B cell (primary cell): Measurements from ENCODE around the gene RPRD1B. TPM values are rescaled to one million over a fixed set of nuclear protein-coding genes. Genes with fewer than 3 reads are reported as not detected.

ENCODE experiments used
- ATAC-seq: fragments of 200-7000 bp; cut with Tn5 transposase; one replicate; pipeline ENCODE4 v1.10.0; 2021; ENCODE audit warnings: low read depth, mild to moderate bottlenecking, moderate number of reproducible peaks, moderate library complexity
- CTCF ChIA-PET: fragments of 350-600 bp; sonication (Branson Sonifier 250); formaldehyde crosslinking; loops from one replicate; lab custom pipeline; 2021; ENCODE audit warnings: antibody characterized with exemption, inconsistent platforms; lab: Charles Lee
- POLR2A ChIA-PET: fragments of 350-600 bp; sonication (Branson Sonifier 250); formaldehyde crosslinking; loops from one replicate; lab custom pipeline; 2021; ENCODE audit warnings: antibody characterized with exemption; lab: Charles Lee
- DNase-seq: peaks from one replicate; pipeline ENCODE4 v3.0.0; 2013
- H2AFZ ChIP-seq: 2 replicates; pipeline ENCODE4 v1.6.1; 2012; ENCODE audit warnings: mild to moderate bottlenecking, low read depth, low read length; ENCODE audit not compliant: insufficient read depth, poor library complexity, severe bottlenecking
- H3K27ac ChIP-seq, 2 donors: 1 replicate in 1 of 2; 2 replicates in 1 of 2; pipeline ENCODE4 v1.5.1; 2012 to 2013; ENCODE audit warnings: low read length in 2 of 2, mild to moderate bottlenecking in 2 of 2, moderate library complexity in 1 of 2
- H3K27me3 ChIP-seq, 4 experiments: fragments of 200-600 bp in 1 of 4; sonication (generic) in 1 of 4; replicated peaks in 1 of 4; 1 replicate in 2 of 4; 2 replicates in 2 of 4; pipeline versions ENCODE4 v1.6.1 to v1.7.0; 2013 to 2016; ENCODE audit warnings: low read length in 3 of 4, mild to moderate bottlenecking in 2 of 4, mixed read lengths in 1 of 4, moderate library complexity in 1 of 4; ENCODE audit not compliant: insufficient read depth in 4 of 4, control insufficient read depth in 3 of 4; ENCODE audit errors: control extremely low read depth in 1 of 4
- H3K36me3 ChIP-seq, 2 experiments: replicated peaks in 1 of 2; 1 replicate in 1 of 2; 2 replicates in 1 of 2; pipeline versions ENCODE4 v1.6.1 to v1.7.1; 2013; ENCODE audit warnings: low read length in 1 of 2; ENCODE audit not compliant: insufficient read depth in 2 of 2, control insufficient read depth in 1 of 2; ENCODE audit errors: control extremely low read depth in 1 of 2, extremely low read depth in 1 of 2
- H3K4me1 ChIP-seq, 2 donors: fragments of 200-600 bp in 1 of 2; sonication (generic) in 1 of 2; 1 replicate in 1 of 2; 2 replicates in 1 of 2; pipeline versions ENCODE4 v1.5.1 to v1.6.1; 2013 to 2017; ENCODE audit warnings: low read length in 2 of 2; ENCODE audit not compliant: control insufficient read depth in 2 of 2, insufficient read depth in 2 of 2
- H3K4me2 ChIP-seq: replicated peaks from 2 replicates; pipeline ENCODE3; 2012; ENCODE audit warnings: mild to moderate bottlenecking, low read depth, low read length; ENCODE audit not compliant: poor library complexity, severe bottlenecking
- H3K4me3 ChIP-seq, 5 experiments: fragments of 200-600 bp in 1 of 5; sonication (generic) in 1 of 5; 1 replicate in 3 of 5; 2 replicates in 2 of 5; pipeline versions ENCODE4 v1.5.1 to v1.7.0; 2011 to 2016; ENCODE audit warnings: low read length in 4 of 5, mild to moderate bottlenecking in 4 of 5, low read depth in 2 of 5, control low read depth in 1 of 5, moderate library complexity in 1 of 5; ENCODE audit not compliant: insufficient read depth in 1 of 5; ENCODE audit errors: control extremely low read depth in 1 of 5, extremely low read depth in 1 of 5
- H3K79me2 ChIP-seq: fragments of 200-600 bp; sonication (generic); one replicate; pipeline ENCODE4 v1.6.0; 2016; ENCODE audit warnings: low read length; ENCODE audit not compliant: control insufficient read depth, insufficient read depth
- H3K9ac ChIP-seq: fragments of 200-600 bp; sonication (generic); 2 replicates; pipeline ENCODE4 v1.6.1; 2017; ENCODE audit warnings: mild to moderate bottlenecking, low read length, moderate library complexity
- H3K9me3 ChIP-seq, 3 donors: one replicate each; pipeline versions ENCODE4 v1.6.1 to v1.7.1; 2013; ENCODE audit warnings: low read length in 2 of 3; ENCODE audit not compliant: control insufficient read depth in 2 of 3, insufficient read depth in 1 of 3; ENCODE audit errors: control extremely low read depth in 1 of 3
- H4K20me1 ChIP-seq: 2 replicates; pipeline ENCODE4 v1.6.0; 2012; ENCODE audit warnings: mild to moderate bottlenecking, low read length; ENCODE audit not compliant: insufficient read depth, control insufficient read depth, poor library complexity, severe bottlenecking
- H3K27ac Mint-ChIP-seq: one replicate; pipeline ENCODE4 v1.8.0; 2021; ENCODE audit warnings: mixed read lengths
- H3K27me3 Mint-ChIP-seq: one replicate; pipeline ENCODE4 v1.8.0; 2021; ENCODE audit warnings: mixed read lengths
- H3K4me1 Mint-ChIP-seq: one replicate; pipeline ENCODE4 v1.8.0; 2021; ENCODE audit warnings: mixed read lengths
- H3K4me3 Mint-ChIP-seq: one replicate; pipeline ENCODE4 v1.8.0; 2021; ENCODE audit warnings: mixed read lengths
- H3K9me3 Mint-ChIP-seq: one replicate; pipeline ENCODE4 v1.8.0; 2022; ENCODE audit warnings: mixed read lengths; ENCODE audit not compliant: insufficient read depth
- CTCF ChIP-seq: fragments of 200-600 bp; IDR thresholded peaks from one replicate; pipeline ENCODE4 v1.8.0; 2022; ENCODE audit warnings: antibody characterized with exemption, mild to moderate bottlenecking
- EZH2 ChIP-seq: IDR thresholded peaks from 2 replicates; pipeline ENCODE4 v1.6.1; 2012; ENCODE audit warnings: borderline replicate concordance, low read depth, mild to moderate bottlenecking, moderate library complexity, low read length; ENCODE audit not compliant: insufficient read depth, poor library complexity, severe bottlenecking
- WGBS: methylation state at CpG from one replicate; pipeline ENCODE4 v1.1.5; 2013; ENCODE audit warnings: missing lambda C conversion rate; ENCODE audit not compliant: insufficient coverage; 5-methylcytosine and 5-hydroxymethylcytosine counted together
- intact Hi-C: fragments of 100-400 bp; cut with micrococcal nuclease; formaldehyde crosslinking; loops from one replicate; pipeline ENCODE4 v1.10.0; 2022
- polyA plus RNA-seq: library from polyadenylated mRNA; depleted of rRNA; stranded (reverse); fragments of >200 nt; gene quantifications from 2 replicates; pipeline ENCODE4 v1.2.3, GENCODE V29; 2012
- total RNA-seq, 2 donors: library from RNA; stranded (reverse); fragments of 120-200 nt in 1 of 2; gene quantifications; 1 replicate in 1 of 2; 2 replicates in 1 of 2; pipeline versions ENCODE4 v1.2.3 to v1.2.4, GENCODE V29; 2013 to 2022

Gene RPRD1B
- total and polyA plus RNA-seq, 2 donors (not counting 1 experiment from before 2014, with no cell fraction given), result 6.0 to 54.9 TPM

GRCh38 chr20:38078084-38078483 lies 44.5 kb downstream of the RPRD1B start:
- H3K4me3 Mint-ChIP-seq, result peak overlapping the region; percentile 29
- Histone ChIP-seq H2AFZ (no peak overlapping the region), H3K9ac (no peak overlapping the region), H3K4me1 (peaks cover 27 to 43% of the 10 kb centered on the region in 2 donors), H3K36me3 (peaks cover 2 to 22% of the 10 kb centered on the region in 2 experiments), H3K79me2 (peaks cover 60% of the 10 kb centered on the region), H3K27ac (no peak overlapping the region), H3K4me3 (no peak overlapping the region), H3K27me3 (no peaks in the 10 kb centered on the region), H3K9me3 (no peaks in the 10 kb centered on the region), H4K20me1 (peaks cover 6% of the 10 kb centered on the region), H3K4me2 (no peak overlapping the region)
- intact Hi-C loops, result no loop called here
- peaks cover 75% of the 10 kb centered on the region for H3K4me1 Mint-ChIP-seq
- CTCF ChIA-PET, result interaction anchor here (0.8 to 7.7 kb wide), 11 partner anchors 14 to 144 kb away, joined by 4 to 131 read pairs (median 53); partner anchors contain the start of genes TGM2 and TTI1
- 96% methylated on average over 2 of the region's 2 CpGs for WGBS
- DNase-seq (no peak), ATAC-seq (no peak)
- no peaks in the 10 kb centered on the region for H3K27me3 Mint-ChIP-seq
- H3K27ac Mint-ChIP-seq, result peak overlapping the region; percentile 85
- no peak for TF ChIP-seq CTCF
- TF ChIP-seq EZH2, result no peak
- no peaks in the 10 kb centered on the region for H3K9me3 Mint-ChIP-seq
- POLR2A ChIA-PET, result interaction anchor here (1.0 kb wide), 1 partner anchor 11 kb away, joined by 4 read pairs; no protein-coding TSS in a partner anchor

GRCh38 chr20:38079353-38079752 lies 45.8 kb downstream of the RPRD1B start:
- Mint-ChIP-seq H3K4me1 (peaks cover 65% of the 10 kb centered on the region), H3K27ac (no peak overlapping the region), H3K4me3 (no peak overlapping the region), H3K27me3 (no peaks in the 10 kb centered on the region), H3K9me3 (no peaks in the 10 kb centered on the region)
- H3K9me3 ChIP-seq, result no peaks in the 10 kb centered on the region
- no peak overlapping the region for H3K4me3 ChIP-seq
- H3K79me2 ChIP-seq, result peaks cover 67% of the 10 kb centered on the region
- CTCF ChIA-PET, result interaction anchor here (1.0 to 7.7 kb wide), 4 partner anchors 14 to 142 kb away, joined by 3 to 131 read pairs (median 28); no protein-coding TSS in a partner anchor
- H2AFZ ChIP-seq, result no peak overlapping the region
- TF ChIP-seq CTCF, result no peak
- TF ChIP-seq EZH2, result no peak
- peaks cover 6% of the 10 kb centered on the region for H4K20me1 ChIP-seq
- H3K9ac ChIP-seq, result no peak overlapping the region
- peaks cover 27 to 33% of the 10 kb centered on the region in 2 donors for H3K4me1 ChIP-seq
- no peak for ATAC-seq
- POLR2A ChIA-PET, result no interaction called here
- WGBS, result no CpG with 5 or more reads among the region's 3 CpGs
- no peak overlapping the region for H3K27ac ChIP-seq
- peaks cover 2 to 32% of the 10 kb centered on the region in 2 experiments for H3K36me3 ChIP-seq
- intact Hi-C loops, result no loop called here
- DNase-seq, result no peak
- H3K4me2 ChIP-seq, result no peak overlapping the region
- no peaks in the 10 kb centered on the region for H3K27me3 ChIP-seq
